Activated naive CD4-positive, alpha-beta T cell treated with anti-CD3 and anti-CD28 coated beads for 36 hours (primary cell): ENCODE data around the gene PCDHGB6. TPM values are rescaled to one million over a fixed set of nuclear protein-coding genes. Genes with fewer than 3 reads are reported as not detected.
A peak's percentile ranks its signal among the peaks of the same experiment; 100 is the strongest.
"Not testable (repeated sequence)": the region's sequence is repeated elsewhere in the genome, so short reads cannot be mapped to it uniquely, and the experiment has no call there.

ENCODE experiments used
- CTCF ChIA-PET: fragments of 350-600 bp; sonication (Branson Sonifier 250); formaldehyde crosslinking; loops from one replicate; lab custom pipeline; 2021; ENCODE audit warnings: antibody characterized with exemption; lab: Charles Lee
- DNase-seq: peaks from one replicate; pipeline ENCODE4 v3.0.0-alpha.2; 2020
- H3K27ac Mint-ChIP-seq: one replicate; pipeline ENCODE4 v1.8.0; 2021; ENCODE audit warnings: mild to moderate bottlenecking, mixed read lengths
- H3K27me3 Mint-ChIP-seq: one replicate; pipeline ENCODE4 v1.8.0; 2021; ENCODE audit warnings: low read depth, mixed read lengths
- H3K36me3 Mint-ChIP-seq: one replicate; pipeline ENCODE4 v1.8.0; 2021; ENCODE audit warnings: low read depth, mixed read lengths
- H3K4me1 Mint-ChIP-seq: one replicate; pipeline ENCODE4 v1.8.0; 2021; ENCODE audit warnings: low read depth, mixed read lengths
- H3K4me3 Mint-ChIP-seq: one replicate; pipeline ENCODE4 v1.8.0; 2021; ENCODE audit warnings: mild to moderate bottlenecking, moderate library complexity, mixed read lengths
- H3K9me3 Mint-ChIP-seq: one replicate; pipeline ENCODE4 v1.8.0; 2021; ENCODE audit warnings: mixed read lengths
- intact Hi-C: fragments of 100-400 bp; cut with micrococcal nuclease; formaldehyde crosslinking; loops from one replicate; pipeline ENCODE4 v1.15.1; 2023
- total RNA-seq, 2 experiments: library from RNA; stranded (reverse); gene quantifications; one replicate each; pipeline ENCODE4 v1.2.3, GENCODE V29; 2021

Gene PCDHGB6
- total RNA-seq, 2 experiments from 2014 or later, result 0.05 TPM; not detected in 1

DNA sequence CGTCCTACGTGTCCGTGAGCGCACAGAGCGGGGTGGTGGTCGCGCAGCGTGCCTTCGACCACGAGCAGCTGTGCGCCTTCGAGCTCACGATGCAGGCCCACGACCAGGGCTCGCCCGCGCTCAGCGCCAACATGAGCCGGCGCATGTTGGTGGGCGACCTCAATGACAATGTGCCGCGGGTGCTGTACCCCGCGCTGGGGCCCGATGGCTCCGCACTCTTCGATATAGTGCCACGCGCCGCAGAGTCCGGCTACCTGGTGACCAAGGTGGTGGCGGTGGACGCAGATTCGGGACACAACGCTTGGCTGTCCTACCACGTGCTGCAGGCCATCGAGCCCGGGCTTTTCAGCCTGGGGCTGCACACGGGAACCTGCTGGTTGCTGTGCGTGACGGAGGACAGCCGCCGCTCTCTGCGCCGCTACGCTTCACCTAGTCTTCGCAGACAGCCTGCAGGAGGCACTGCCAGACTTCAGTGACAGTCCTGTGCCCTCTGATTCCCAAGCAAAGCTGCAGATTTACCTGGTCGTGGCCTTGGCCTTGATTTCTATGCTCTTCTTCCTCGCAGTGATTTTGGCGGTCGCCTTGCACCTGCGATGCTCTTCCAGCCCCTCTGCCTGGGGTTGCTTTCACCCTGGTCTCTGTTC is 20.1 kb downstream of the PCDHGB6 start:
- DNase-seq, result no peak
- Mint-ChIP-seq H3K36me3 (peaks cover 19% of the 10 kb centered on the region), H3K4me3 (no peak overlapping the region), H3K9me3 (peaks cover 20% of the 10 kb centered on the region), H3K27ac (no peak overlapping the region), H3K27me3 (peaks cover 57% of the 10 kb centered on the region), H3K4me1 (peaks cover 15% of the 10 kb centered on the region)
- intact Hi-C loops, result no loop called here
- CTCF ChIA-PET, result interaction anchor here (0.6 kb wide), 2 partner anchors 39 to 40 kb away, joined by 3 to 8 read pairs; partner anchors contain the start of gene PCDHGB4

DNA sequence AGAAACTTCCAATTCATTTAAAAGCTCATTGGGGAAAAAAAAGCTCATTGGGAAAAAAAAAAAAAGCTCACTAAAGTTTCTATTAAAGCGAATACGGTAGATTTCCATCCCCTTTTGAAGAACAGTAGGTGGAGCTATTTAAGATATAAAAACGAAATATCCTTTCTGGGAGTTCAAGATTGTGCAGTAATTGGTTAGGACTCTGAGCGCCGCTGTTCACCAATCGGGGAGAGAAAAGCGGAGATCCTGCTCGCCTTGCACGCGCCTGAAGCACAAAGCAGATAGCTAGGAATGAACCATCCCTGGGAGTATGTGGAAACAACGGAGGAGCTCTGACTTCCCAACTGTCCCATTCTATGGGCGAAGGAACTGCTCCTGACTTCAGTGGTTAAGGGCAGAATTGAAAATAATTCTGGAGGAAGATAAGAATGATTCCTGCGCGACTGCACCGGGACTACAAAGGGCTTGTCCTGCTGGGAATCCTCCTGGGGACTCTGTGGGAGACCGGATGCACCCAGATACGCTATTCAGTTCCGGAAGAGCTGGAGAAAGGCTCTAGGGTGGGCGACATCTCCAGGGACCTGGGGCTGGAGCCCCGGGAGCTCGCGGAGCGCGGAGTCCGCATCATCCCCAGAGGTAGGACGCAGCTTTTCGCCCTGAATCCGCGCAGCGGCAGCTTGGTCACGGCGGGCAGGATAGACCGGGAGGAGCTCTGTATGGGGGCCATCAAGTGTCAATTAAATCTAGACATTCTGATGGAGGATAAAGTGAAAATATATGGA is 22.7 kb downstream of the PCDHGB6 start, which contains the start of gene PCDHGA12:
Gene PCDHGA12 (plus strand): TSS at position 176 of the 782 bp plus-strand sequence. CDS start 253 bp downstream, at position 429.
- Mint-ChIP-seq H3K27ac (no peak within 1 kb of the TSS), H3K27me3 (peaks cover 54% of the 10 kb centered on the region), H3K4me1 (peaks cover 15% of the 10 kb centered on the region), H3K4me3 (peak within 1 kb of the TSS; percentile 53), H3K9me3 (peaks cover 21% of the 10 kb centered on the region), H3K36me3 (peaks cover 22% of the 10 kb centered on the region)
- intact Hi-C loops, result loop anchor here (1.0 to 2.0 kb wide), 4 partner anchors 14 to 128 kb away; partner anchors contain the start of gene PCDHGB7
- CTCF ChIA-PET, result interaction anchor here (0.6 to 2.6 kb wide), 32 partner anchors 9 to 737 kb away, joined by 3 to 14 read pairs (median 4); partner anchors contain the start of genes PCDHB16, PCDHGA10, PCDHGA11 and PCDHGB3
- peak; percentile 65 for DNase-seq

DNA sequence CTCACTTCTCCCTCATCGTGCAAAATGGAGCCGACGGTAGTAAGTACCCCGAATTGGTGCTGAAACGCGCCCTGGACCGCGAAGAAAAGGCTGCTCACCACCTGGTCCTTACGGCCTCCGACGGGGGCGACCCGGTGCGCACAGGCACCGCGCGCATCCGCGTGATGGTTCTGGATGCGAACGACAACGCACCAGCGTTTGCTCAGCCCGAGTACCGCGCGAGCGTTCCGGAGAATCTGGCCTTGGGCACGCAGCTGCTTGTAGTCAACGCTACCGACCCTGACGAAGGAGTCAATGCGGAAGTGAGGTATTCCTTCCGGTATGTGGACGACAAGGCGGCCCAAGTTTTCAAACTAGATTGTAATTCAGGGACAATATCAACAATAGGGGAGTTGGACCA is 23.5 kb downstream of the PCDHGB6 start:
- Mint-ChIP-seq H3K27me3 (peaks cover 51% of the 10 kb centered on the region), H3K36me3 (peaks cover 22% of the 10 kb centered on the region), H3K4me1 (peaks cover 15% of the 10 kb centered on the region), H3K27ac (no peak overlapping the region), H3K9me3 (peaks cover 21% of the 10 kb centered on the region), H3K4me3 (peak overlapping the region; percentile 39)
- CTCF ChIA-PET, result interaction anchor here (0.7 to 2.6 kb wide), 16 partner anchors 10 to 306 kb away, joined by 3 to 14 read pairs (median 6); partner anchors contain the start of genes PCDHGA11, PCDHGC3 and TAF7
- DNase-seq, result no peak
- intact Hi-C loops, result loop anchor here (2.0 kb wide), 1 partner anchor 14 kb away; the partner anchor contains the start of gene PCDHGB7

DNA sequence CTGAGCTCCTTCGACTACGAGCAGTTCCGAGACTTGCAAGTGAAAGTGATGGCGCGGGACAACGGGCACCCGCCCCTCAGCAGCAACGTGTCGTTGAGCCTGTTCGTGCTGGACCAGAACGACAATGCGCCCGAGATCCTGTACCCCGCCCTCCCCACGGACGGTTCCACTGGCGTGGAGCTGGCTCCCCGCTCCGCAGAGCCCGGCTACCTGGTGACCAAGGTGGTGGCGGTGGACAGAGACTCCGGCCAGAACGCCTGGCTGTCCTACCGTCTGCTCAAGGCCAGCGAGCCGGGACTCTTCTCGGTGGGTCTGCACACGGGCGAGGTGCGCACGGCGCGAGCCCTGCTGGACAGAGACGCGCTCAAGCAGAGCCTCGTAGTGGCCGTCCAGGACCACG is 24.5 kb downstream of the PCDHGB6 start:
- H3K27ac Mint-ChIP-seq, H3K4me3 Mint-ChIP-seq, DNase-seq, intact Hi-C loops: not testable (repeated sequence)
- CTCF ChIA-PET, result interaction anchor here (0.7 to 2.6 kb wide), 2 partner anchors 76 to 132 kb away, joined by 3 to 6 read pairs; no protein-coding TSS in a partner anchor
- Mint-ChIP-seq H3K27me3 (peaks cover 48% of the 10 kb centered on the region), H3K9me3 (peaks cover 18% of the 10 kb centered on the region), H3K4me1 (peaks cover 15% of the 10 kb centered on the region), H3K36me3 (peaks cover 22% of the 10 kb centered on the region)

DNA sequence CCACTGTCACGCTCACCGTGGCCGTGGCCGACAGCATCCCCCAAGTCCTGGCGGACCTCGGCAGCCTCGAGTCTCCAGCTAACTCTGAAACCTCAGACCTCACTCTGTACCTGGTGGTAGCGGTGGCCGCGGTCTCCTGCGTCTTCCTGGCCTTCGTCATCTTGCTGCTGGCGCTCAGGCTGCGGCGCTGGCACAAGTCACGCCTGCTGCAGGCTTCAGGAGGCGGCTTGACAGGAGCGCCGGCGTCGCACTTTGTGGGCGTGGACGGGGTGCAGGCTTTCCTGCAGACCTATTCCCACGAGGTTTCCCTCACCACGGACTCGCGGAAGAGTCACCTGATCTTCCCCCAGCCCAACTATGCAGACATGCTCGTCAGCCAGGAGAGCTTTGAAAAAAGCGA is 24.9 kb downstream of the PCDHGB6 start:
- intact Hi-C loops, H3K4me3 Mint-ChIP-seq, DNase-seq, H3K27ac Mint-ChIP-seq: not testable (repeated sequence)
- H3K4me1 Mint-ChIP-seq, result peaks cover 15% of the 10 kb centered on the region
- CTCF ChIA-PET, result interaction anchor here (1.4 kb wide), 1 partner anchor 69 kb away, joined by 3 read pairs; the partner anchor contains the start of gene PCDHGA5
- peaks cover 22% of the 10 kb centered on the region for H3K36me3 Mint-ChIP-seq
- peaks cover 48% of the 10 kb centered on the region for H3K27me3 Mint-ChIP-seq
- H3K9me3 Mint-ChIP-seq, result peaks cover 18% of the 10 kb centered on the region

DNA sequence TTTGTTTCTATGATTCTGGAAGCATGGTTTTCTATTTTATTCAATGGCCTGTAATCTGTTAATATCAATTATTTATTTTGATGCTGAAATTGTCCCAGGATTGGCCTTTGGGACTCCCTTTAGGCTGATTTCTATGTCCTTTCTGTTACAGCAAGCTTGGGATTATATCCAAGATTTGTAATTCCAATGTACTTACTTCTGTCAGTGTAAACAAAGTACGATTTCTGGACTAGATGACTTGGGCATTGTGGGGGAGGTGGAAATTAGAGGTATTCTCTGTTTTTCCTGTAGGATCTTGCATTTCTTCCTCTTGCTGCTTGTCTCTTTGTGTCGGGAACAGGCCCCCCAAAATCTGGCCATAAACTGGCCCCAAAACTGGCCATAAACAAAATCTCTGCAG is 26.2 kb downstream of the PCDHGB6 start:
- H3K4me1 Mint-ChIP-seq, result peaks cover 15% of the 10 kb centered on the region
- DNase-seq, result no peak
- H3K27me3 Mint-ChIP-seq, result peaks cover 44% of the 10 kb centered on the region
- H3K27ac Mint-ChIP-seq, result no peak overlapping the region
- intact Hi-C loops, result no loop called here
- H3K9me3 Mint-ChIP-seq, result peaks cover 14% of the 10 kb centered on the region
- no peak overlapping the region for H3K4me3 Mint-ChIP-seq
- CTCF ChIA-PET, result interaction anchor here (1.4 kb wide), 1 partner anchor 70 kb away, joined by 3 read pairs; the partner anchor contains the start of gene PCDHGA5
- peaks cover 19% of the 10 kb centered on the region for H3K36me3 Mint-ChIP-seq

DNA sequence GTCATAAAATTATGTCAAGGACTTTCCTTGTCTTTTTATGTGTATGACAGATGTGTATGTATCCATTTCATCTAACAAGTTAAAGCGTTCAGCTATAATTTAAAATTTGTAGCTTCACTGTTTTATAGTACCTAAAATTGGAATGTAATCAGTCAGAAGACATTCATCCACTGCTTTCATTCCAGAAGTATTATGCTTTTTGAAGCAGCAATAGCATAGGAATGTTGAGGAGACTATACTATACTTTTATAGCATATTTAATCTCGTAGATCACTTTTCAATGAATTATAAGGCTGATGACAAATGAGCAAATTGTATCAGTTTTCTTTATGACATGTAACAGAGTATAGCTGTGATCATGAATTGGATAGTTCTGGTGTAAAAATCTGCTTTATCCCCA is 29.4 kb downstream of the PCDHGB6 start:
- Mint-ChIP-seq H3K9me3 (peaks cover 10% of the 10 kb centered on the region), H3K36me3 (peaks cover 7% of the 10 kb centered on the region)

DNA sequence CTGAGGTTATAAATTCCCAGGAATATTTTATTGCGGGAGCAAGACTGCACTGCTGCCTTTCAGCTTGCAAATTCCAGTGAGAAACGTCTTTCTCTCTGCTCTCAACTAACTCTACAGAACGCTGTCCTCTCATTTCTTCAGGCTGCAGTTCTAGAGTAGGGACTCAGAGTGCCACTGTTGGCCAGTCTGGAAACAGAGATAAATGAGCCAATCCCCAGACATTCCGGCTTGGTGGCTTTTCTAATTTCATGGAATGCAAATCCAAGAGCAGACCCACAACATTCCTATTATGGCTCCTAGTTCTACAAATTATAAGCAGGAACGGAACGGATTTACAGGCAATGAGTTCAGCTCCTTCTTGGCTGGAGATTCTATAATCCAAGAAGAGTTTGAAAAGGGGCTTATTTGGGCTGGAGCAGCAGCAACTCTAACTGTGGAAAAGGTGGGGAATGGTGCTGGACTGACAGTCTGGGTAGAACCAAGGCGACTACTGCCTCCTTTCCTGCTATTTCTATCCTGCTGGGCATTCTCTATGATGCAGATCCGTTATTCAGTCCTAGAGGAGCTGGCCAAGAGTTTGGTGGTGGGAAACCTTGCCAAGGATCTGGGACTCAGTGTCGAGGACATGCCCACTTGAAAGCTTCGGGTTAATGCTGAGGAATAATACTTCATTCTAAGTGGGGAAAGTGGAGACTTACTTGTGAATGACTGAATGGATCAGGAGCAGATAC is 31.8 kb downstream of the PCDHGB6 start:
- CTCF ChIA-PET, result no interaction called here
- Mint-ChIP-seq H3K4me3 (no peak overlapping the region), H3K9me3 (peaks cover 5% of the 10 kb centered on the region), H3K27ac (no peak overlapping the region), H3K4me1 (no peaks in the 10 kb centered on the region), H3K27me3 (peaks cover 14% of the 10 kb centered on the region), H3K36me3 (peaks cover 2% of the 10 kb centered on the region)
- intact Hi-C loops, result no loop called here
- no peak for DNase-seq

More for the DNA sequence above, 29.4 kb downstream of the PCDHGB6 start:
- DNase-seq, result no peak
- H3K4me1 Mint-ChIP-seq, result no peaks in the 10 kb centered on the region
- H3K27ac Mint-ChIP-seq, result no peak overlapping the region
- intact Hi-C loops, result no loop called here
- CTCF ChIA-PET, result interaction anchor here (0.6 kb wide), 1 partner anchor 251 kb away, joined by 3 read pairs; no protein-coding TSS in a partner anchor
- H3K4me3 Mint-ChIP-seq, result no peak overlapping the region
- H3K27me3 Mint-ChIP-seq, result peaks cover 25% of the 10 kb centered on the region

DNA sequence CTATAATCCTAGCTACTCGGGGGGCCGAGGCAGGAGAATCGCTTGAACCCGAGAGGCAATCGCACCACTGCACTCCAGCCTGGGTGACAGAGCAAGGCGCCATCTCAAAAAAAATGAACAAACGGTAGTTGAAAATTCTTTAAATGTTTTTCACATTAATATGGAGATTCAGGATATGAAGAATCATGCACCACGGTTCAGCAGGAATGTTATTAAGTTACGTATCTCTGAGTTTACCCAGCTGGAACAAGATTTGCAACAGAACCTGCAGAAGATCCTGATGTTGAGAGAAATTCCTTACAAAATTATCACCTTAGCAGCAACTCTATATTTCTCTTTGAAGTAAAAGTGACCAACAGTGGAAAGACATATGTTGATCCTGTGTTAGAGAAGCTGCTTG is 32.5 kb downstream of the PCDHGB6 start:
- no peak overlapping the region for H3K4me3 Mint-ChIP-seq
- H3K4me1 Mint-ChIP-seq, result no peaks in the 10 kb centered on the region
- DNase-seq, result no peak
- no peak overlapping the region for H3K27ac Mint-ChIP-seq
- intact Hi-C loops, result no loop called here
- H3K9me3 Mint-ChIP-seq, result peaks cover 5% of the 10 kb centered on the region
- peaks cover 2% of the 10 kb centered on the region for H3K36me3 Mint-ChIP-seq
- CTCF ChIA-PET, result no interaction called here
- peaks cover 14% of the 10 kb centered on the region for H3K27me3 Mint-ChIP-seq

DNA sequence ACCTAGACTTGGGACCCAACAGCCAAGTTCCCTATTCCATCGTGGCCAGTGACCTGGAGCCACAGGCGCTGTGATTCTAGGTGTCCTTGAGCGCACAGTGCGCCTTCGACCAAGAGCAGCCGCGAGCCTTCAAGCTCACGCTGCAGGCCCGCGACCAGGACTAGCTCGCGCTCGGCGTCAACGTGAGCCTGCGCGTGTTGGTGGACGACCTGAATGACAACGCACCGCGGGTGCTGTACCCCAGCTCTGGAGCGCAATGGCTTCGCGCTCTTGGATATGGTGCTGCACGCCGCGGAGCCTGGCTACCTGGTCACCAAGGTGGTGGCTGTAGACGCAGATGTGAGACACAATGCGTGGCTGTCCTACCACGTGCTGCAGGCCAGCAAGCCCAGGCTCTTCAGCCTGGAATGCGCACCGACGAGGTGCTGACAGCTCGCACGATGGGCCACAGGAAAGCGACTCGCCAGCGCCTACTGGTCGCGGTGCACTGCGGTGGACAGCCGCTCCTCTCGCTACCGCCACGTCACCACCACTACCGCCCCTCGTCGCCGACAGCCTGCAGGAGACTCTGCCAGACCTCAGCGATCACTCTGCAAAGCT is 33.9 kb downstream of the PCDHGB6 start:
- no peak overlapping the region for H3K27ac Mint-ChIP-seq
- H3K36me3 Mint-ChIP-seq, result peaks cover 2% of the 10 kb centered on the region
- intact Hi-C loops, result no loop called here
- H3K4me1 Mint-ChIP-seq, result no peaks in the 10 kb centered on the region
- no peak for DNase-seq
- no peak overlapping the region for H3K4me3 Mint-ChIP-seq
- H3K9me3 Mint-ChIP-seq, result peaks cover 5% of the 10 kb centered on the region
- CTCF ChIA-PET, result interaction anchor here (0.7 kb wide), 1 partner anchor 65 kb away, joined by 3 read pairs; no protein-coding TSS in a partner anchor
- peaks cover 12% of the 10 kb centered on the region for H3K27me3 Mint-ChIP-seq
